ENCODE results near the gene SGK1. TPM values are rescaled to one million over a fixed set of nuclear protein-coding genes. Genes with fewer than 3 reads are reported as not detected.

The SGK1 gene
- total RNA-seq, 4 donors from 2014 or later, result 379 to 684 (median 450) TPM

- no peak for TF ChIP-seq POLR2AphosphoS5 (IDR thresholded peaks at IDR 0.05)
- TF ChIP-seq POLR2A (IDR thresholded peaks at IDR 0.05), result no peak
- no peak for TF ChIP-seq EP300 (IDR thresholded peaks at IDR 0.05)
- no peak for TF ChIP-seq CTCF (IDR thresholded peaks at IDR 0.05)
- H3K27ac ChIP-seq, result no peak overlapping the region
- no peaks in the 10 kb centered on the region for H3K9me3 ChIP-seq
- H3K4me1 ChIP-seq, result no peaks in the 10 kb centered on the region
- H3K27me3 ChIP-seq, result no peaks in the 10 kb centered on the region
- no peak overlapping the region for H3K4me3 ChIP-seq
- no peak for DNase-seq (ENCODE audit: low spot score in 2 of 2)
- H3K36me3 ChIP-seq, result no peaks in the 10 kb centered on the region
- WGBS, result 88% methylated on average over 2 of the region's 2 CpGs
Measured at GRCh38 chr6:134310817-134311216, 7.1 kb downstream of the SGK1 start.

GRCh38 chr6:134309983-134310605 is 7.8 kb downstream of the SGK1 start:
- Histone ChIP-seq H3K9me3 (no peaks in the 10 kb centered on the region), H3K4me3 (no peak overlapping the region), H3K36me3 (no peaks in the 10 kb centered on the region), H3K4me1 (no peaks in the 10 kb centered on the region), H3K27ac (no peak overlapping the region), H3K27me3 (no peaks in the 10 kb centered on the region)
- WGBS, result 85% methylated on average over 5 of the region's 5 CpGs
- TF ChIP-seq POLR2AphosphoS5 (IDR thresholded peaks at IDR 0.05), result no peak
- no peak for TF ChIP-seq CTCF (IDR thresholded peaks at IDR 0.05)
- no peak for TF ChIP-seq POLR2A (IDR thresholded peaks at IDR 0.05)
- TF ChIP-seq EP300 (IDR thresholded peaks at IDR 0.05), result no peak
- no peak for DNase-seq (ENCODE audit: low spot score in 2 of 2)

- no peaks in the 10 kb centered on the region for H3K4me1 ChIP-seq
- H3K36me3 ChIP-seq, result no peaks in the 10 kb centered on the region
- no peak overlapping the region for H3K4me3 ChIP-seq
- 95% methylated on average over 3 of the region's 3 CpGs for WGBS
- no peak for DNase-seq (ENCODE audit: low spot score in 2 of 2)
- H3K27me3 ChIP-seq, result no peaks in the 10 kb centered on the region
- no peak for TF ChIP-seq CTCF (IDR thresholded peaks at IDR 0.05)
- no peak for TF ChIP-seq POLR2AphosphoS5 (IDR thresholded peaks at IDR 0.05)
- TF ChIP-seq EP300 (IDR thresholded peaks at IDR 0.05), result no peak
- TF ChIP-seq POLR2A (IDR thresholded peaks at IDR 0.05), result no peak
- no peaks in the 10 kb centered on the region for H3K9me3 ChIP-seq
- no peak overlapping the region for H3K27ac ChIP-seq
Measured at GRCh38 chr6:134309227-134309626, 8.7 kb downstream of the SGK1 start.

DNA sequence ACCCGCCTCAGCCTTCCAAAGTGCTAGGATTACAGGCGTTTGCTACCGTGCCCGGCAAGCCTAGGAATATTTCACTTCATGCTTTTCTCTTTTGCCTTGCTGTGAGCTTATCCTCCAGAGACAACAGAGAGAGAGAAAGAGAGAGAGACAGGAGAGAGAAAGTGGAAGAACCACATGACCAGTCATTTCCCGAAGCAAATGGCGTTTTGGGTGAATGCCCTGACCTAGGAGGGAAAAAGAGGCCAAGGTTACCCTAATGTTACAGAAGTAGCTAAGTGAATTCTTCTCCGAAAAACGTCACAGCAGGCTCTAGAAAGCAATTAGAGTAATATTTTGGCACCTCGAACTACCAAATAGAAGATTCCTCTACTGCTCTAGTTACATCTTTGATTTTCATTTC is 9.1 kb downstream of the SGK1 start:
- TF ChIP-seq CTCF (IDR thresholded peaks at IDR 0.05) (no peak), EP300 (IDR thresholded peaks at IDR 0.05) (no peak), POLR2A (IDR thresholded peaks at IDR 0.05) (no peak), POLR2AphosphoS5 (IDR thresholded peaks at IDR 0.05) (no peak)
- no peak for DNase-seq (ENCODE audit: low spot score in 2 of 2)
- no peaks in the 10 kb centered on the region for H3K27me3 ChIP-seq
- no peak overlapping the region for H3K4me3 ChIP-seq
- 89% methylated on average over 9 of the region's 9 CpGs for WGBS
- no peaks in the 10 kb centered on the region for H3K9me3 ChIP-seq
- H3K27ac ChIP-seq, result no peak overlapping the region
- H3K36me3 ChIP-seq, result no peaks in the 10 kb centered on the region
- no peaks in the 10 kb centered on the region for H3K4me1 ChIP-seq

DNA sequence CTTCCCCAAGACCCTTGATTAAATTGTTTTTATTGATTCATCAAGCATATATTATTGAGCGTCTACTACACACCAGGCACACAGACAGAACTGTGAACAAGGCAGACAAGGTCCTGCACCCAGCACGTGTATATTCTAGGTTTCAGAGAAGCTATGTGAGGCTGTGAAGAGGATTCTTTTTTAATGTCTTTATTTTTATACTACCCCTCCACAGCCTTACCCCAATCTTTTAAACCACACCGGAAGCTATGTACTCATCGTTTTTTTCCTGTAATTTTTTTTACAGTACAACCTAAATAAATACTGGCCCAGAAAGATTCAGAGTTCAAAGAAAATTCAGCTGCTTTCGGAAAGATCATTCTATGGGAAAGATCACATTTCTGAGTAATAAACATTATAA is 10.0 kb downstream of the SGK1 start:
- Histone ChIP-seq H3K27me3 (no peaks in the 10 kb centered on the region), H3K36me3 (no peaks in the 10 kb centered on the region), H3K9me3 (no peaks in the 10 kb centered on the region), H3K27ac (no peak overlapping the region), H3K4me3 (no peak overlapping the region), H3K4me1 (no peaks in the 10 kb centered on the region)
- DNase-seq (ENCODE audit: low spot score in 2 of 2), result no peak
- TF ChIP-seq CTCF (IDR thresholded peaks at IDR 0.05) (no peak), POLR2A (IDR thresholded peaks at IDR 0.05) (no peak), POLR2AphosphoS5 (IDR thresholded peaks at IDR 0.05) (no peak), EP300 (IDR thresholded peaks at IDR 0.05) (no peak)
- WGBS, result 87% methylated on average over 5 of the region's 5 CpGs

Measured in suprapubic skin (tissue), 4 donors.